ENCODE results near the gene SMYD3. TPM values are rescaled to one million over a fixed set of nuclear protein-coding genes. Genes with fewer than 3 reads are reported as not detected.

SMYD3 gene
- total and polyA plus RNA-seq, 10 of the 15 experiments (the other 5 are each of a cell fraction or from before 2014, with no cell fraction given): 18.3 to 54.0 (median 24.8) TPM

GRCh38 chr1:246197076-246197475 is 310.0 kb downstream of the SMYD3 start:
- 87% methylated on average over 9 of the region's 9 CpGs for WGBS (ENCODE audit: insufficient coverage, insufficient replicate concordance, low lambda C conversion rate, missing lambda C conversion rate)
- TF ChIP-seq STAT3 (IDR thresholded peaks at IDR 0.05; ENCODE audit: low read depth, low read length) (no peak), HSF1 (IDR thresholded peaks at IDR 0.05; ENCODE audit: low read depth, low read length) (no peak), NFYA (IDR thresholded peaks at IDR 0.05; ENCODE audit: borderline replicate concordance, low read depth, low read length) (no peak), YY1 (IDR thresholded peaks at IDR 0.05; ENCODE audit: low read depth, low read length) (no peak), FOXM1 (IDR thresholded peaks at IDR 0.05; ENCODE audit: low read depth, low read length) (no peak)
- Histone ChIP-seq H3K27ac (ENCODE audit: control insufficient read depth, insufficient read depth) (no peak overlapping the region), H3K9ac (ENCODE audit: control insufficient read depth, insufficient read depth, low read length) (no peak overlapping the region), H3K4me2 (ENCODE audit: control insufficient read depth, insufficient read depth) (no peak overlapping the region), H3K9me3 (replicated peaks; ENCODE audit: control insufficient read depth, insufficient read depth, low read length) (no peaks in the 10 kb centered on the region), H3K4me1 (ENCODE audit: control insufficient read depth, insufficient read depth, low read length) (no peaks in the 10 kb centered on the region), H3K36me3 (ENCODE audit: control insufficient read depth in 2 of 2, insufficient read depth in 2 of 2, low read length in 1 of 2) (no peaks in the 10 kb centered on the region), H4K20me1 (ENCODE audit: control insufficient read depth, insufficient read depth) (no peaks in the 10 kb centered on the region), H2AFZ (ENCODE audit: control insufficient read depth, low read depth, low read length) (no peak overlapping the region), H3K27me3 (replicated peaks in 1 of 2; ENCODE audit: control insufficient read depth in 2 of 2, insufficient read depth in 2 of 2, low read length in 1 of 2) (no peaks in the 10 kb centered on the region), H3K4me3 (no peak overlapping the region), H3K79me2 (ENCODE audit: control insufficient read depth, insufficient read depth, low read length) (no peaks in the 10 kb centered on the region)
- no peak for DNase-seq (ENCODE audit: low read depth, low spot score)
- POLR2A ChIA-PET: no interaction called here
- CTCF ChIA-PET: no interaction called here
- RAD21 ChIA-PET (ENCODE audit: unreplicated experiment): no interaction called here
- SMC1A ChIA-PET (ENCODE audit: uncharacterized antibody, unreplicated experiment): no interaction called here
- intact Hi-C loops (cut with micrococcal nuclease; ENCODE audit: unreplicated experiment) (no loop called here), in situ Hi-C loops (cut with MboI) (no loop called here)
- ATAC-seq: no peak
- BruUV-seq (replicated peaks): no TSS peak
- FAIRE-seq: no peak

- in situ Hi-C loops (cut with MboI): no loop called here
- H2AFZ ChIP-seq (ENCODE audit: control insufficient read depth, low read depth, low read length): no peak overlapping the region
- no peaks in the 10 kb centered on the region for H3K4me1 ChIP-seq (ENCODE audit: control insufficient read depth, insufficient read depth, low read length)
- intact Hi-C loops (cut with micrococcal nuclease; ENCODE audit: unreplicated experiment): no loop called here
- ChIA-PET SMC1A (ENCODE audit: uncharacterized antibody, unreplicated experiment) (no interaction called here), CTCF (no interaction called here), POLR2A (no interaction called here), RAD21 (ENCODE audit: unreplicated experiment) (no interaction called here)
- no peaks in the 10 kb centered on the region for H4K20me1 ChIP-seq (ENCODE audit: control insufficient read depth, insufficient read depth)
- no peak for FAIRE-seq
- no peak overlapping the region for H3K27ac ChIP-seq (ENCODE audit: control insufficient read depth, insufficient read depth)
- H3K36me3 ChIP-seq (ENCODE audit: control insufficient read depth in 2 of 2, insufficient read depth in 2 of 2, low read length in 1 of 2): no peaks in the 10 kb centered on the region
- no peak for DNase-seq (ENCODE audit: low read depth, low spot score)
- H3K4me3 ChIP-seq: no peak overlapping the region
- H3K9me3 ChIP-seq (replicated peaks; ENCODE audit: control insufficient read depth, insufficient read depth, low read length): no peaks in the 10 kb centered on the region
- no peak overlapping the region for H3K4me2 ChIP-seq (ENCODE audit: control insufficient read depth, insufficient read depth)
- H3K9ac ChIP-seq (ENCODE audit: control insufficient read depth, insufficient read depth, low read length): no peak overlapping the region
- BruUV-seq (replicated peaks): no TSS peak
- no peaks in the 10 kb centered on the region for H3K27me3 ChIP-seq (replicated peaks in 1 of 2; ENCODE audit: control insufficient read depth in 2 of 2, insufficient read depth in 2 of 2, low read length in 1 of 2)
- no peak for ATAC-seq
- no peaks in the 10 kb centered on the region for H3K79me2 ChIP-seq (ENCODE audit: control insufficient read depth, insufficient read depth, low read length)
- 83% methylated on average over 7 of the region's 7 CpGs for WGBS (ENCODE audit: insufficient coverage, insufficient replicate concordance, low lambda C conversion rate, missing lambda C conversion rate)
- TF ChIP-seq RAD21 (IDR thresholded peaks at IDR 0.05; ENCODE audit: insufficient read depth, low read depth, low read length) (no peak), CREM (IDR thresholded peaks at IDR 0.05; ENCODE audit: low read depth) (no peak), PAX8 (IDR thresholded peaks at IDR 0.05) (no peak), TCF7 (IDR thresholded peaks at IDR 0.05; ENCODE audit: borderline replicate concordance) (no peak), STAT1 (conservative IDR thresholded peaks at IDR 0.05) (no peak), BCL3 (IDR thresholded peaks at IDR 0.05; ENCODE audit: borderline replicate concordance, insufficient read depth, low read depth, low read length, poor library complexity, severe bottlenecking) (no peak), FOXM1 (IDR thresholded peaks at IDR 0.05; ENCODE audit: low read depth, low read length) (no peak), PAX5 (IDR thresholded peaks at IDR 0.05; ENCODE audit: borderline replicate concordance, low read depth, low read length) (no peak), HDGF (IDR thresholded peaks at IDR 0.05) (no peak), TAF1 (IDR thresholded peaks at IDR 0.05; ENCODE audit: borderline replicate concordance, low read depth, low read length) (no peak), POLR2A (IDR thresholded peaks at IDR 0.05; ENCODE audit: low read depth, low read length) (no peak), KLF5 (IDR thresholded peaks at IDR 0.05; ENCODE audit: partially characterized antibody) (no peak)
Measured at GRCh38 chr1:246195296-246195695, 311.8 kb downstream of the SMYD3 start.
